ENCODE data around the gene RGS16. TPM values are rescaled to one million over a fixed set of nuclear protein-coding genes. Genes with fewer than 3 reads are reported as not detected.

The RGS16 gene
- total RNA-seq, 4 donors from 2014 or later: 0.41 to 0.98 (median 0.52) TPM; not detected in 1

- H3K4me3 ChIP-seq: no peak overlapping the region
- no peaks in the 10 kb centered on the region for H3K27me3 ChIP-seq
- no peaks in the 10 kb centered on the region for H3K4me1 ChIP-seq
- no peak for ATAC-seq
- in situ Hi-C loops (cut with MboI; ENCODE audit: low sequenced_read_pairs in 4 of 4): no loop called here
- DNase-seq: no peak
- no peak overlapping the region for H3K27ac ChIP-seq
- no peak for TF ChIP-seq POLR2A (IDR thresholded peaks at IDR 0.05)
- no peak for TF ChIP-seq CTCF (IDR thresholded peaks at IDR 0.05 in 4 of 5, conservative IDR thresholded peaks at IDR 0.05 in 1 of 5)
- intact Hi-C loops (cut with DNase I; ENCODE audit: low total_unique reads): no loop called here
- no peaks in the 10 kb centered on the region for H3K9me3 ChIP-seq
- no peaks in the 10 kb centered on the region for H3K36me3 ChIP-seq
Observed at GRCh38 chr1:182570611-182570970, 33.6 kb downstream of the RGS16 start.

- H3K27me3 ChIP-seq: no peaks in the 10 kb centered on the region
- intact Hi-C loops (cut with DNase I; ENCODE audit: low total_unique reads): no loop called here
- H3K9me3 ChIP-seq: no peaks in the 10 kb centered on the region
- no peak overlapping the region for H3K27ac ChIP-seq
- no peaks in the 10 kb centered on the region for H3K36me3 ChIP-seq
- no peak for TF ChIP-seq POLR2A (IDR thresholded peaks at IDR 0.05)
- TF ChIP-seq CTCF (IDR thresholded peaks at IDR 0.05 in 4 of 5, conservative IDR thresholded peaks at IDR 0.05 in 1 of 5): no peak
- DNase-seq: no peak
- ATAC-seq: no peak
- no peak overlapping the region for H3K4me3 ChIP-seq
- in situ Hi-C loops (cut with MboI; ENCODE audit: low sequenced_read_pairs in 4 of 4): no loop called here
- no peaks in the 10 kb centered on the region for H3K4me1 ChIP-seq
Observed at GRCh38 chr1:182569939-182570610, 34.1 kb downstream of the RGS16 start.

GRCh38 chr1:182568647-182569284 is 35.4 kb downstream of the RGS16 start:
- DNase-seq: no peak
- Histone ChIP-seq H3K27ac (no peak overlapping the region), H3K36me3 (no peaks in the 10 kb centered on the region), H3K4me1 (no peaks in the 10 kb centered on the region), H3K4me3 (no peak overlapping the region), H3K27me3 (no peaks in the 10 kb centered on the region), H3K9me3 (no peaks in the 10 kb centered on the region)
- no peak for TF ChIP-seq CTCF (IDR thresholded peaks at IDR 0.05 in 4 of 5, conservative IDR thresholded peaks at IDR 0.05 in 1 of 5)
- no peak for TF ChIP-seq POLR2A (IDR thresholded peaks at IDR 0.05)
- intact Hi-C loops (cut with DNase I; ENCODE audit: low total_unique reads): no loop called here
- no peak for ATAC-seq
- in situ Hi-C loops (cut with MboI; ENCODE audit: low sequenced_read_pairs in 4 of 4): no loop called here

GRCh38 chr1:182567629-182568028 is 36.6 kb downstream of the RGS16 start:
- Histone ChIP-seq H3K9me3 (no peaks in the 10 kb centered on the region), H3K4me3 (no peak overlapping the region), H3K36me3 (no peaks in the 10 kb centered on the region), H3K27me3 (no peaks in the 10 kb centered on the region), H3K4me1 (no peaks in the 10 kb centered on the region), H3K27ac (no peak overlapping the region)
- no peak for ATAC-seq
- TF ChIP-seq POLR2A (IDR thresholded peaks at IDR 0.05) (no peak), CTCF (IDR thresholded peaks at IDR 0.05 in 4 of 5, conservative IDR thresholded peaks at IDR 0.05 in 1 of 5) (no peak)
- in situ Hi-C loops (cut with MboI; ENCODE audit: low sequenced_read_pairs in 4 of 4): no loop called here
- intact Hi-C loops (cut with DNase I; ENCODE audit: low total_unique reads): no loop called here
- no peak for DNase-seq

Measured in gastrocnemius medialis (tissue), 4 donors.